ENCODE results near the gene SPATS2L. TPM values are rescaled to one million over a fixed set of nuclear protein-coding genes. Genes with fewer than 3 reads are reported as not detected.

The SPATS2L gene
- total RNA-seq, 4 donors from 2014 or later = 51.9 to 151 (median 78.9) TPM

GRCh38 chr2:200314976-200315567 is 8.6 kb downstream of the SPATS2L start:
- H3K36me3 ChIP-seq = no peaks in the 10 kb centered on the region
- intact Hi-C loops (cut with DNase I) = no loop called here
- H3K9me3 ChIP-seq = no peaks in the 10 kb centered on the region
- H3K27ac ChIP-seq (replicated peaks in 1 of 4) = no peak overlapping the region
- no peak overlapping the region for H3K4me3 ChIP-seq
- WGBS = 73% methylated on average over 7 of the region's 7 CpGs
- H3K4me1 ChIP-seq = peaks cover 37 to 75% (median 55%) of the 10 kb centered on the region in 4 donors
- H3K27me3 ChIP-seq = no peaks in the 10 kb centered on the region
- no peak for DNase-seq (ENCODE audit: extremely low spot score)
- TF ChIP-seq CTCF (IDR thresholded peaks at IDR 0.05) = no peak
- TF ChIP-seq POLR2A (IDR thresholded peaks at IDR 0.05; ENCODE audit: low read depth) = no peak
- TF ChIP-seq EP300 (IDR thresholded peaks at IDR 0.05) = no peak
- TF ChIP-seq POLR2AphosphoS5 (IDR thresholded peaks at IDR 0.05) = no peak

GRCh38 chr2:200317975-200318374 is 11.5 kb downstream of the SPATS2L start:
- peaks cover 22 to 61% (median 38%) of the 10 kb centered on the region in 4 donors for H3K4me1 ChIP-seq
- WGBS = 52% methylated on average over 3 of the region's 3 CpGs
- no peaks in the 10 kb centered on the region for H3K36me3 ChIP-seq
- no peaks in the 10 kb centered on the region for H3K27me3 ChIP-seq
- no peak overlapping the region for H3K4me3 ChIP-seq
- no peak for DNase-seq (ENCODE audit: extremely low spot score)
- TF ChIP-seq POLR2AphosphoS5 (IDR thresholded peaks at IDR 0.05) (no peak), POLR2A (IDR thresholded peaks at IDR 0.05; ENCODE audit: low read depth) (no peak), EP300 (IDR thresholded peaks at IDR 0.05) (no peak), CTCF (IDR thresholded peaks at IDR 0.05) (no peak)
- intact Hi-C loops (cut with DNase I) = no loop called here
- no peak overlapping the region for H3K27ac ChIP-seq (replicated peaks in 1 of 4)
- H3K9me3 ChIP-seq = no peaks in the 10 kb centered on the region

- H3K27ac ChIP-seq (replicated peaks in 1 of 4) = no peak overlapping the region
- H3K4me1 ChIP-seq = peaks cover 19 to 63% (median 38%) of the 10 kb centered on the region in 4 donors
- intact Hi-C loops (cut with DNase I) = no loop called here
Observed at GRCh38 chr2:200318940-200319435, 12.5 kb downstream of the SPATS2L start.

GRCh38 chr2:200319548-200320337 is 13.2 kb downstream of the SPATS2L start:
- DNase-seq (ENCODE audit: extremely low spot score) = no peak
- Histone ChIP-seq H3K27me3 (no peaks in the 10 kb centered on the region), H3K4me3 (no peak overlapping the region), H3K27ac (replicated peaks in 1 of 4) (no peak overlapping the region), H3K4me1 (peaks cover 19 to 68% (median 33%) of the 10 kb centered on the region in 4 donors), H3K9me3 (no peaks in the 10 kb centered on the region), H3K36me3 (no peaks in the 10 kb centered on the region)
- no peak for TF ChIP-seq EP300 (IDR thresholded peaks at IDR 0.05)
- TF ChIP-seq POLR2A (IDR thresholded peaks at IDR 0.05; ENCODE audit: low read depth) = no peak
- TF ChIP-seq CTCF (IDR thresholded peaks at IDR 0.05) = no peak
- TF ChIP-seq POLR2AphosphoS5 (IDR thresholded peaks at IDR 0.05) = no peak
- WGBS = 69% methylated on average over 4 of the region's 4 CpGs
- intact Hi-C loops (cut with DNase I) = no loop called here

More at GRCh38 chr2:200318940-200319435, 12.5 kb downstream of the SPATS2L start:
- WGBS = 82% methylated on average over 10 of the region's 10 CpGs
- no peak for TF ChIP-seq CTCF (IDR thresholded peaks at IDR 0.05)
- TF ChIP-seq POLR2AphosphoS5 (IDR thresholded peaks at IDR 0.05) = no peak
- no peak for TF ChIP-seq EP300 (IDR thresholded peaks at IDR 0.05)
- TF ChIP-seq POLR2A (IDR thresholded peaks at IDR 0.05; ENCODE audit: low read depth) = no peak
- H3K36me3 ChIP-seq = no peaks in the 10 kb centered on the region
- DNase-seq (ENCODE audit: extremely low spot score) = no peak
- no peak overlapping the region for H3K4me3 ChIP-seq
- H3K27me3 ChIP-seq = no peaks in the 10 kb centered on the region
- H3K9me3 ChIP-seq = no peaks in the 10 kb centered on the region

Data from esophagus muscularis mucosa (tissue), 4 donors.